Mesenchymal stem cell (in vitro differentiated cells and primary cell): ENCODE measurements around the gene RCC2.
"Not testable (repeated sequence)": the region's sequence is repeated elsewhere in the genome, so short reads cannot be mapped to it uniquely, and the experiment has no call there.

Experiments used
- DNase-seq: peaks from one replicate; pipeline ENCODE4 v3.0.0-alpha.2; 2013
- H2AFZ ChIP-seq: one replicate; pipeline ENCODE4 v1.6.1; 2013; ENCODE audit warnings: low read depth, mild to moderate bottlenecking, control low read depth, inconsistent platforms, low read length, moderate library complexity
- H2AK5ac ChIP-seq: 2 replicates; pipeline ENCODE4 v1.6.1; 2013; ENCODE audit warnings: low read length, moderate library complexity, mild to moderate bottlenecking, inconsistent platforms; ENCODE audit not compliant: severe bottlenecking
- H2BK120ac ChIP-seq: one replicate; pipeline ENCODE4 v1.6.1; 2013; ENCODE audit warnings: low read depth, mild to moderate bottlenecking, inconsistent platforms, low read length, moderate library complexity
- H2BK12ac ChIP-seq, 2 experiments: one replicate each; pipeline ENCODE4 v1.6.1; 2013; ENCODE audit warnings: inconsistent platforms in 2 of 2, low read length in 2 of 2, mild to moderate bottlenecking in 2 of 2, moderate library complexity in 2 of 2, control low read depth in 1 of 2
- H2BK15ac ChIP-seq: one replicate; pipeline ENCODE4 v1.6.1; 2013; ENCODE audit warnings: mild to moderate bottlenecking, low read depth, inconsistent platforms; ENCODE audit not compliant: poor library complexity, severe bottlenecking
- H2BK5ac ChIP-seq: 2 replicates; pipeline ENCODE4 v1.6.1; 2013; ENCODE audit warnings: low read depth, mild to moderate bottlenecking, low read length, control low read depth, inconsistent platforms; ENCODE audit not compliant: poor library complexity, severe bottlenecking
- H3K14ac ChIP-seq, 2 experiments: one replicate each; pipeline ENCODE4 v1.6.1; 2013; ENCODE audit warnings: inconsistent platforms in 2 of 2, low read length in 2 of 2, control low read depth in 1 of 2, mild to moderate bottlenecking in 1 of 2, moderate library complexity in 1 of 2
- H3K18ac ChIP-seq, 2 experiments: one replicate each; pipeline ENCODE4 v1.6.1; 2013; ENCODE audit warnings: inconsistent platforms in 2 of 2, low read length in 2 of 2, control low read depth in 1 of 2, low read depth in 1 of 2, mild to moderate bottlenecking in 1 of 2
- H3K23ac ChIP-seq, 2 experiments: one replicate each; pipeline ENCODE4 v1.6.1; 2013; ENCODE audit warnings: inconsistent platforms in 2 of 2, low read length in 2 of 2, mild to moderate bottlenecking in 2 of 2, moderate library complexity in 2 of 2, control low read depth in 1 of 2
- H3K27ac ChIP-seq: 2 replicates; pipeline ENCODE4 v1.5.1; 2013; ENCODE audit warnings: mild to moderate bottlenecking, moderate library complexity, low read length, control low read depth, inconsistent platforms; ENCODE audit not compliant: poor library complexity, severe bottlenecking
- H3K27me3 ChIP-seq, 2 experiments: 2 replicates each; pipeline versions ENCODE4 v1.6.1 to v1.7.0; 2013; ENCODE audit warnings: low read length in 2 of 2, mild to moderate bottlenecking in 2 of 2, moderate library complexity in 2 of 2, control low read depth in 1 of 2, inconsistent platforms in 1 of 2; ENCODE audit not compliant: control insufficient read depth in 1 of 2, insufficient read depth in 1 of 2
- H3K36me3 ChIP-seq, 2 experiments: 2 replicates each; pipeline versions ENCODE4 v1.6.1 to v1.7.0; 2013; ENCODE audit warnings: low read length in 2 of 2, control low read depth in 1 of 2, inconsistent platforms in 1 of 2, low read depth in 1 of 2, mild to moderate bottlenecking in 1 of 2; ENCODE audit not compliant: insufficient read depth in 2 of 2, control insufficient read depth in 1 of 2
- H3K4ac ChIP-seq, 2 experiments: one replicate each; pipeline ENCODE4 v1.6.1; 2013; ENCODE audit warnings: inconsistent platforms in 2 of 2, low read length in 2 of 2, mild to moderate bottlenecking in 2 of 2, moderate library complexity in 2 of 2, control low read depth in 1 of 2, low read depth in 1 of 2
- H3K4me1 ChIP-seq: 2 replicates; pipeline ENCODE4 v1.6.1; 2013; ENCODE audit warnings: low read depth, low read length, control low read depth; ENCODE audit not compliant: control insufficient read depth, insufficient read depth
- H3K4me2 ChIP-seq: 2 replicates; pipeline ENCODE4 v1.6.1; 2013; ENCODE audit warnings: low read length, mild to moderate bottlenecking, inconsistent platforms; ENCODE audit not compliant: poor library complexity, severe bottlenecking
- H3K4me3 ChIP-seq, 2 experiments: 2 replicates each; pipeline versions ENCODE4 v1.5.1 to v1.7.0; 2013; ENCODE audit warnings: low read length in 2 of 2, mild to moderate bottlenecking in 2 of 2, control low read depth in 1 of 2, low read depth in 1 of 2; ENCODE audit not compliant: insufficient read depth in 1 of 2
- H3K79me1 ChIP-seq: replicated peaks from 2 replicates; pipeline ENCODE4 v1.6.1; 2013; ENCODE audit warnings: mild to moderate bottlenecking, control low read depth, low read length, inconsistent platforms; ENCODE audit not compliant: poor library complexity, severe bottlenecking
- H3K9ac ChIP-seq: 2 replicates; pipeline ENCODE4 v1.7.0; 2013; ENCODE audit warnings: mild to moderate bottlenecking, low read length, moderate library complexity
- H3K9me3 ChIP-seq: 2 replicates; pipeline ENCODE4 v1.7.0; 2013; ENCODE audit warnings: mild to moderate bottlenecking, low read length; ENCODE audit not compliant: control insufficient read depth
- H4K8ac ChIP-seq: one replicate; pipeline ENCODE4 v1.6.1; 2013; ENCODE audit warnings: inconsistent platforms, mild to moderate bottlenecking, low read length, moderate library complexity
- H4K91ac ChIP-seq: one replicate; pipeline ENCODE4 v1.6.1; 2013; ENCODE audit warnings: mild to moderate bottlenecking, low read length, inconsistent platforms
- WGBS: methylation state at CpG from one replicate; pipeline ENCODE4 v1.1.7; 2013; ENCODE audit warnings: mixed read lengths; 5-methylcytosine and 5-hydroxymethylcytosine counted together

The RCC2 gene

DNA sequence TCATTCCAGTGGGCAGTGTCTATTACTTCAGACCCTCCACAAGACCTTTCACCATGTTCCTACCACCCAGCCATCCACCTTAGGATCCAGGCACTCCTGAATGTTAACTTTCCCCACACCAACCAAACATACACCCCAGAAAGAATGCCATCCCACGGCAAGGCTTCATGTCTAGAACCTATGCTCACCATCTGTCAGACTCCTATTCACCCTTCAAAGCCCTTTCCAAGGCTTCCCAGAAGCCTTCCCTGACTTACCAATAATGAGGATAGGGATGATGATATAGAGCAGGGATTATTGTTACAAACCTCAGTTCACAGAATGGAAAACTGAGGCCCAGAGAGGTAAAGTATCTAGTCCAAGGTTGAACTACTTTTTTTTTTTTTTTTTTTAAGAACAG lies 19.3 kb upstream of the RCC2 start:
- H2BK120ac ChIP-seq, result no peak overlapping the region
- H3K36me3 ChIP-seq, result no peaks in the 10 kb centered on the region
- no peak overlapping the region for H3K18ac ChIP-seq
- H3K4me2 ChIP-seq, result no peak overlapping the region
- no peak for DNase-seq
- H3K27me3 ChIP-seq, result peaks cover 5 to 7% of the 10 kb centered on the region in 2 experiments
- H3K23ac ChIP-seq, result no peak overlapping the region
- no peak overlapping the region for H2BK12ac ChIP-seq
- H3K4me1 ChIP-seq, result no peaks in the 10 kb centered on the region
- no peak overlapping the region for H2AK5ac ChIP-seq
- H3K79me1 ChIP-seq, result no peaks in the 10 kb centered on the region
- H4K91ac ChIP-seq, result no peak overlapping the region
- WGBS, result 71% methylated on average over 1 of the region's 1 CpG
- no peak overlapping the region for H2BK5ac ChIP-seq
- no peak overlapping the region for H4K8ac ChIP-seq
- no peak overlapping the region for H3K9ac ChIP-seq
- H3K4me3 ChIP-seq, result no peak overlapping the region
- no peak overlapping the region for H3K27ac ChIP-seq
- no peak overlapping the region for H3K4ac ChIP-seq
- H3K14ac ChIP-seq, result no peak overlapping the region
- no peak overlapping the region for H2AFZ ChIP-seq
- no peaks in the 10 kb centered on the region for H3K9me3 ChIP-seq
- H2BK15ac ChIP-seq, result no peak overlapping the region

DNA sequence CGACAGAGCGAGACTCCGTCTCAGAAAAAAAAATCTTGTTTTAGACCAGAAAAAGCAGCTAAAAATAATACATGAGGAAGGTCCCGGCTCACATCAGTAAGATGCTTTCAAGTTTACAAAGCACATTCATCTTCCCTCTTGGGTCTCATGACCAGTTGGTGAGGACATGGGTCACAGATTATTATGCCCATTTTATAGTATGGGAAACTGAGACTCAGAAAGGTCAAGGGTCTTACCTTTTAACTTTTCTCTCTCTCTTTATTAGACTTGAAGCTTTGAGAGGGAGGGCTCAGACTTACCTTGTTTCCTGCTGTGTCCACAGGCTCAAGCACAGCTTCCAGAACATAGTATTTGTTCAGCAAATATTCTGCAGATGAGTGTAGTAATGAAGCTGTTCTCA lies 13.2 kb upstream of the RCC2 start:
- H3K9ac ChIP-seq, result no peak overlapping the region
- H3K79me1 ChIP-seq, result no peaks in the 10 kb centered on the region
- H3K14ac ChIP-seq, result no peak overlapping the region
- no peaks in the 10 kb centered on the region for H3K27me3 ChIP-seq
- H2BK12ac ChIP-seq, result no peak overlapping the region
- no peaks in the 10 kb centered on the region for H3K36me3 ChIP-seq
- H3K4me1 ChIP-seq, result no peaks in the 10 kb centered on the region
- no peak overlapping the region for H3K4me3 ChIP-seq
- DNase-seq, result no peak
- H2AFZ ChIP-seq, result no peak overlapping the region
- no peak overlapping the region for H2BK15ac ChIP-seq
- no peak overlapping the region for H3K27ac ChIP-seq
- no peaks in the 10 kb centered on the region for H3K9me3 ChIP-seq
- no peak overlapping the region for H2AK5ac ChIP-seq
- no peak overlapping the region for H4K91ac ChIP-seq
- WGBS, result 92% methylated on average over 3 of the region's 4 CpGs
- no peak overlapping the region for H3K4ac ChIP-seq
- no peak overlapping the region for H3K18ac ChIP-seq
- H2BK5ac ChIP-seq, result no peak overlapping the region
- H4K8ac ChIP-seq, result no peak overlapping the region
- H3K4me2 ChIP-seq, result no peak overlapping the region
- H2BK120ac ChIP-seq, result no peak overlapping the region
- no peak overlapping the region for H3K23ac ChIP-seq

DNA sequence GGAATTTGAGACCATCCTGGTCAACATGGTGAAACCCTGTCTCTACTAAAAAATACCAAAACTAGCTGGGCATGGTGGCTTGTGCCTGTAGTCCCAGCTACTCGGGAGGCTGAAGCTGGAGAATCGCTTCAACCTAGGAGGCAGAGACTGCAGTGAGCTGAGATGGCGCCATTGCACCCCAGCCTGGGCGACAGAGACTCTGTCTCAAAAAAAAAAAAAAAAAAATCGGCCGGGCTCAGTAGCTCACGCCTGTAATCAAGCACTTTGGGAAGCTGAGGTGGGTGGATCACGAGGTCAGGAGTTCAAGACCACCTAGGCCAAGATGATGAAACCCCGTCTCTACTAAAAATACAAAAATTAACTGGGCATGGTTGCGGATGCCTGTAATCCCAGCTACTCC lies 12.7 kb upstream of the RCC2 start:
- H3K27me3 ChIP-seq, H3K4me3 ChIP-seq, H3K27ac ChIP-seq, H3K14ac ChIP-seq, DNase-seq, H4K91ac ChIP-seq, H3K4ac ChIP-seq, H2BK15ac ChIP-seq, H2AK5ac ChIP-seq, H3K9ac ChIP-seq, H3K23ac ChIP-seq, H3K4me1 ChIP-seq, H2BK12ac ChIP-seq, H2BK5ac ChIP-seq, H3K79me1 ChIP-seq, H3K9me3 ChIP-seq, H2AFZ ChIP-seq, H2BK120ac ChIP-seq, H3K18ac ChIP-seq, H3K36me3 ChIP-seq, H4K8ac ChIP-seq, H3K4me2 ChIP-seq: not testable (repeated sequence)
- WGBS, result 66% methylated on average over 10 of the region's 10 CpGs

- H2BK5ac ChIP-seq, result no peak overlapping the region
- no peak for DNase-seq
- H3K4me3 ChIP-seq, result no peak overlapping the region
Measured at GRCh38 chr1:17451731-17452130, 12.3 kb upstream of the RCC2 start.

More at GRCh38 chr1:17451731-17452130, 12.3 kb upstream of the RCC2 start:
- no peak overlapping the region for H2AFZ ChIP-seq
- H3K27me3 ChIP-seq, result no peaks in the 10 kb centered on the region
- H2AK5ac ChIP-seq, result no peak overlapping the region
- no peaks in the 10 kb centered on the region for H3K79me1 ChIP-seq
- no peak overlapping the region for H3K4ac ChIP-seq
- no peak overlapping the region for H3K23ac ChIP-seq
- H4K91ac ChIP-seq, result no peak overlapping the region
- no peak overlapping the region for H3K18ac ChIP-seq
- H3K36me3 ChIP-seq, result no peaks in the 10 kb centered on the region
- H2BK15ac ChIP-seq, result no peak overlapping the region
- no peak overlapping the region for H4K8ac ChIP-seq
- no peak overlapping the region for H3K4me2 ChIP-seq
- no peak overlapping the region for H3K14ac ChIP-seq
- no peaks in the 10 kb centered on the region for H3K9me3 ChIP-seq
- H3K4me1 ChIP-seq, result no peaks in the 10 kb centered on the region
- no peak overlapping the region for H3K27ac ChIP-seq
- no peak overlapping the region for H3K9ac ChIP-seq
- H2BK120ac ChIP-seq, result no peak overlapping the region
- WGBS, result 92% methylated on average over 6 of the region's 7 CpGs
- H2BK12ac ChIP-seq, result no peak overlapping the region
